GM12872 (cell line): ENCODE measurements around the gene PPP1R1B.

Source experiments
- CTCF ChIP-seq: IDR thresholded peaks from 3 replicates; pipeline ENCODE4 v1.5.1; 2011; ENCODE audit warnings: low read depth, mild to moderate bottlenecking, low read length, moderate library complexity; ENCODE audit not compliant: insufficient read depth

PPP1R1B gene

GRCh38 chr17:39618956-39619785 is 7.6 kb upstream of the PPP1R1B start:
- no peak for TF ChIP-seq CTCF

GRCh38 chr17:39619786-39620101 is 7.0 kb upstream of the PPP1R1B start:
- TF ChIP-seq CTCF, result no peak

GRCh38 chr17:39621523-39622379 is 5.0 kb upstream of the PPP1R1B start:
- TF ChIP-seq CTCF, result peak; percentile 100

GRCh38 chr17:39622380-39623006 is 4.3 kb upstream of the PPP1R1B start:
- TF ChIP-seq CTCF, result no peak

- TF ChIP-seq CTCF, result peak; percentile 93
Measured at GRCh38 chr17:39623356-39623950, 3.3 kb upstream of the PPP1R1B start.

GRCh38 chr17:39624313-39624712 is 2.4 kb upstream of the PPP1R1B start:
- no peak for TF ChIP-seq CTCF
